ENCODE results near the gene ARHGAP27. TPM values are rescaled to one million over a fixed set of nuclear protein-coding genes. Genes with fewer than 3 reads are reported as not detected.
"Not testable (repeated sequence)": the region's sequence is repeated elsewhere in the genome, so short reads cannot be mapped to it uniquely, and the experiment has no call there.

The ARHGAP27 gene
- total RNA-seq, 2 experiments from 2014 or later, result 100 to 106 TPM

DNA sequence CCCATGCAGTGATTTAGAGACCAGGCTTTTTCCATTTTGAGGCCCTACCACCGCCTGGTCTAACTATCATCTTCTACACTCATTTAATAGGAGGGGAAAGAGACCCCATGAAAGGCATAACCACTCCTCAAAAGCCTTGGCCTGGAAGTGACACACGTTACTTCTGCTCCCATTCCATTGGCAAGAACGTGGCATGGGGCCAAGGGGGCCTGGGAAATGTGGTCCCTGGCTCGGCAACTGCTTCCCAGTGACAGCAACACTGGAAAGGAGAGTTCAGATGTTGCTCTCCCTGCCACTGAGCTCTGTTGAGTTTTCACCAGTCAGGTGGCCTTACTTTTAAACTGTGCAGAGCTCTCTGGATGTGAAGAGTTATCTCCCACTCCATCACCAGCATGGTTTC is 70.7 kb downstream of the ARHGAP27 start:
- DNase-seq, result no peak
- no peaks in the 10 kb centered on the region for H3K9me3 Mint-ChIP-seq (ENCODE audit: insufficient read depth)
- H3K27me3 Mint-ChIP-seq (ENCODE audit: low read depth), result peaks cover 9% of the 10 kb centered on the region
- CTCF ChIA-PET, result interaction anchor here (1.5 to 2.0 kb wide), 2 partner anchors 85 to 143 kb away, joined by 5 read pairs; no protein-coding TSS in a partner anchor
- no peak overlapping the region for H3K4me3 Mint-ChIP-seq
- POLR2A ChIA-PET, result no interaction called here
- H3K36me3 Mint-ChIP-seq (ENCODE audit: low read depth), result no peaks in the 10 kb centered on the region
- H3K27ac Mint-ChIP-seq, result no peak overlapping the region
- H3K4me1 Mint-ChIP-seq (ENCODE audit: low read depth), result no peaks in the 10 kb centered on the region
- no peak for ATAC-seq

GRCh38 chr17:45361451-45361850 is 71.2 kb downstream of the ARHGAP27 start:
- H3K27ac Mint-ChIP-seq, result no peak overlapping the region
- no peaks in the 10 kb centered on the region for H3K36me3 Mint-ChIP-seq (ENCODE audit: low read depth)
- no peaks in the 10 kb centered on the region for H3K9me3 Mint-ChIP-seq (ENCODE audit: insufficient read depth)
- H3K27me3 Mint-ChIP-seq (ENCODE audit: low read depth), result peaks cover 9% of the 10 kb centered on the region
- ChIA-PET CTCF (interaction anchor here (1.5 to 2.0 kb wide), 2 partner anchors 84 to 142 kb away, joined by 5 read pairs; no protein-coding TSS in a partner anchor), POLR2A (no interaction called here)
- no peaks in the 10 kb centered on the region for H3K4me1 Mint-ChIP-seq (ENCODE audit: low read depth)
- no peak for ATAC-seq
- H3K4me3 Mint-ChIP-seq, result no peak overlapping the region
- DNase-seq, result no peak

GRCh38 chr17:45357364-45357997 is 75.2 kb downstream of the ARHGAP27 start:
- no peaks in the 10 kb centered on the region for H3K9me3 Mint-ChIP-seq (ENCODE audit: insufficient read depth)
- CTCF ChIA-PET, result interaction anchor here (1.3 to 1.6 kb wide), 3 partner anchors 15 to 122 kb away, joined by 3 to 5 read pairs (median 3); no protein-coding TSS in a partner anchor
- H3K27ac Mint-ChIP-seq, result no peak overlapping the region
- ATAC-seq (no peak), DNase-seq (no peak)
- no peak overlapping the region for H3K4me3 Mint-ChIP-seq
- H3K36me3 Mint-ChIP-seq (ENCODE audit: low read depth), result no peaks in the 10 kb centered on the region
- peaks cover 8% of the 10 kb centered on the region for H3K4me1 Mint-ChIP-seq (ENCODE audit: low read depth)
- H3K27me3 Mint-ChIP-seq (ENCODE audit: low read depth), result peaks cover 9% of the 10 kb centered on the region
- POLR2A ChIA-PET, result no interaction called here

GRCh38 chr17:45355087-45355486 is 77.6 kb downstream of the ARHGAP27 start:
- Mint-ChIP-seq H3K4me3 (no peak overlapping the region), H3K27me3 (ENCODE audit: low read depth) (peaks cover 16% of the 10 kb centered on the region), H3K27ac (no peak overlapping the region), H3K36me3 (ENCODE audit: low read depth) (peaks cover 4% of the 10 kb centered on the region), H3K9me3 (ENCODE audit: insufficient read depth) (peaks cover 10% of the 10 kb centered on the region), H3K4me1 (ENCODE audit: low read depth) (peaks cover 10% of the 10 kb centered on the region)
- DNase-seq, result no peak
- ChIA-PET POLR2A (no interaction called here), CTCF (interaction anchor here (0.6 kb wide), 1 partner anchor 307 kb away, joined by 3 read pairs; no protein-coding TSS in a partner anchor)
- no peak for ATAC-seq

GRCh38 chr17:45353043-45353442 is 79.6 kb downstream of the ARHGAP27 start:
- no peak overlapping the region for H3K27ac Mint-ChIP-seq
- peak; percentile 37 for DNase-seq
- H3K36me3 Mint-ChIP-seq (ENCODE audit: low read depth), result peaks cover 4% of the 10 kb centered on the region
- peaks cover 10% of the 10 kb centered on the region for H3K9me3 Mint-ChIP-seq (ENCODE audit: insufficient read depth)
- peaks cover 26% of the 10 kb centered on the region for H3K27me3 Mint-ChIP-seq (ENCODE audit: low read depth)
- ChIA-PET CTCF (no interaction called here), POLR2A (no interaction called here)
- ATAC-seq, result peak; percentile 67
- H3K4me3 Mint-ChIP-seq, result no peak overlapping the region
- peaks cover 10% of the 10 kb centered on the region for H3K4me1 Mint-ChIP-seq (ENCODE audit: low read depth)

DNA sequence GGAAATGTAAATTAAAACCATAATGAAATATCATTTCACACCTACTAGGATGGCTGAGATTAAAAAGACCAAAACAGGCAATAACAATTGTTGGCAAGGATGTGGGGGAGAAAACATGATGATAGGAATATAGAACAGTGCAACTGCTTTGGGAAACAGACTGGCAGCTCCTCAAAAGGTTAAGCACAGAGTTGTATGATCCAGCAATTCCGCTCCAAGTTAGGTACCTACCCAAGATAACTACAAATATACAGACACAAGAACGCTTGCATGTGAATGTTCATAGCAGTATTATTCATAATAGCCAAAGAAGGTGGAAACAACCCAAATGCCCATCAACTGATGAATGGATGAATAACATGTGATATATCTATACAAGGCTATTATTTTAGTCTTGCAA is 80.8 kb downstream of the ARHGAP27 start:
- ATAC-seq, result no peak
- peaks cover 10% of the 10 kb centered on the region for H3K4me1 Mint-ChIP-seq (ENCODE audit: low read depth)
- peaks cover 10% of the 10 kb centered on the region for H3K9me3 Mint-ChIP-seq (ENCODE audit: insufficient read depth)
- no peak for DNase-seq
- H3K4me3 Mint-ChIP-seq, result no peak overlapping the region
- ChIA-PET CTCF (no interaction called here), POLR2A (no interaction called here)
- H3K36me3 Mint-ChIP-seq (ENCODE audit: low read depth), result peaks cover 4% of the 10 kb centered on the region
- no peak overlapping the region for H3K27ac Mint-ChIP-seq
- peaks cover 26% of the 10 kb centered on the region for H3K27me3 Mint-ChIP-seq (ENCODE audit: low read depth)

DNA sequence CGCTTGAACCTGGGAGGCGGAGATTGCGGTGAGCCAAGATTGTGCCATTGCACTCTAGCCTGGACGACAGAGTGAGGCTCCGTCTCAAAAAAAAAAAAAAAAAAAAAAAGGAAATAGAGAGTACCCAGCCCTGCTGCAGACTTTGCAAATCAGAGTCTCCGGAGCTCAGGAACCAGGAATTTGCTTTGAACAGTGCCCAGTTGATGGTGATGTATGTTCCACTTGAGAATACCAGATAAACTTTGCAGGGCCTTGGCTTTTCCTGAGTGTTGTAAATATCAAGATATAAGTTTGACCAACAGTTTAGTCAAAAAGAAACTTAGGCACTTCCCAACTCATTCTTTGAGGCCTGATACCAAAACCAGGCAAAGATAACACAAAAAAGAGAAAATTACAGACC is 85.2 kb downstream of the ARHGAP27 start:
- DNase-seq (no peak), ATAC-seq (no peak)
- POLR2A ChIA-PET, result no interaction called here
- Mint-ChIP-seq H3K9me3 (ENCODE audit: insufficient read depth) (peaks cover 10% of the 10 kb centered on the region), H3K27ac (no peak overlapping the region), H3K4me3 (no peak overlapping the region), H3K36me3 (ENCODE audit: low read depth) (peaks cover 4% of the 10 kb centered on the region), H3K4me1 (ENCODE audit: low read depth) (peaks cover 7% of the 10 kb centered on the region), H3K27me3 (ENCODE audit: low read depth) (peaks cover 20% of the 10 kb centered on the region)
- CTCF ChIA-PET, result interaction anchor here (0.8 kb wide), 1 partner anchor 17 kb away, joined by 5 read pairs; no protein-coding TSS in a partner anchor

- ChIA-PET POLR2A (no interaction called here), CTCF (interaction anchor here (0.8 to 0.9 kb wide), 2 partner anchors 16 to 51 kb away, joined by 3 to 5 read pairs; no protein-coding TSS in a partner anchor)
- Mint-ChIP-seq H3K4me1 (ENCODE audit: low read depth) (peaks cover 5% of the 10 kb centered on the region), H3K36me3 (ENCODE audit: low read depth) (no peaks in the 10 kb centered on the region), H3K9me3 (ENCODE audit: insufficient read depth) (peaks cover 3% of the 10 kb centered on the region), H3K27ac (no peak overlapping the region), H3K27me3 (ENCODE audit: low read depth) (peaks cover 17% of the 10 kb centered on the region), H3K4me3 (no peak overlapping the region)
- no peak for DNase-seq
- ATAC-seq, result no peak
These were observed 86.3 kb downstream of the ARHGAP27 start for GRCh38 chr17:45346216-45347015.

- peaks cover 5% of the 10 kb centered on the region for H3K4me1 Mint-ChIP-seq (ENCODE audit: low read depth)
- H3K36me3 Mint-ChIP-seq (ENCODE audit: low read depth), result no peaks in the 10 kb centered on the region
- no peaks in the 10 kb centered on the region for H3K9me3 Mint-ChIP-seq (ENCODE audit: insufficient read depth)
- DNase-seq (no peak), ATAC-seq (no peak)
- ChIA-PET CTCF (interaction anchor here (0.9 to 1.2 kb wide), 2 partner anchors 51 to 68 kb away, joined by 3 to 4 read pairs; no protein-coding TSS in a partner anchor), POLR2A (interaction anchor here (1.0 kb wide), 1 partner anchor 9 kb away, joined by 3 read pairs; no protein-coding TSS in a partner anchor)
- no peak overlapping the region for H3K27ac Mint-ChIP-seq
- H3K27me3 Mint-ChIP-seq (ENCODE audit: low read depth), result peaks cover 14% of the 10 kb centered on the region
- H3K4me3 Mint-ChIP-seq, result no peak overlapping the region
These were observed 87.0 kb downstream of the ARHGAP27 start for GRCh38 chr17:45345554-45346215.

- Mint-ChIP-seq H3K9me3 (ENCODE audit: insufficient read depth) (no peaks in the 10 kb centered on the region), H3K27me3 (ENCODE audit: low read depth) (peaks cover 11% of the 10 kb centered on the region), H3K4me3 (no peak overlapping the region), H3K4me1 (ENCODE audit: low read depth) (peaks cover 5% of the 10 kb centered on the region), H3K27ac (no peak overlapping the region), H3K36me3 (ENCODE audit: low read depth) (no peaks in the 10 kb centered on the region)
- POLR2A ChIA-PET, result interaction anchor here (1.0 kb wide), 1 partner anchor 9 kb away, joined by 3 read pairs; no protein-coding TSS in a partner anchor
- no peak for ATAC-seq
- CTCF ChIA-PET, result interaction anchor here (0.9 to 1.2 kb wide), 2 partner anchors 50 to 68 kb away, joined by 3 to 4 read pairs; no protein-coding TSS in a partner anchor
- no peak for DNase-seq
These were observed 87.5 kb downstream of the ARHGAP27 start for GRCh38 chr17:45345246-45345553.

DNA sequence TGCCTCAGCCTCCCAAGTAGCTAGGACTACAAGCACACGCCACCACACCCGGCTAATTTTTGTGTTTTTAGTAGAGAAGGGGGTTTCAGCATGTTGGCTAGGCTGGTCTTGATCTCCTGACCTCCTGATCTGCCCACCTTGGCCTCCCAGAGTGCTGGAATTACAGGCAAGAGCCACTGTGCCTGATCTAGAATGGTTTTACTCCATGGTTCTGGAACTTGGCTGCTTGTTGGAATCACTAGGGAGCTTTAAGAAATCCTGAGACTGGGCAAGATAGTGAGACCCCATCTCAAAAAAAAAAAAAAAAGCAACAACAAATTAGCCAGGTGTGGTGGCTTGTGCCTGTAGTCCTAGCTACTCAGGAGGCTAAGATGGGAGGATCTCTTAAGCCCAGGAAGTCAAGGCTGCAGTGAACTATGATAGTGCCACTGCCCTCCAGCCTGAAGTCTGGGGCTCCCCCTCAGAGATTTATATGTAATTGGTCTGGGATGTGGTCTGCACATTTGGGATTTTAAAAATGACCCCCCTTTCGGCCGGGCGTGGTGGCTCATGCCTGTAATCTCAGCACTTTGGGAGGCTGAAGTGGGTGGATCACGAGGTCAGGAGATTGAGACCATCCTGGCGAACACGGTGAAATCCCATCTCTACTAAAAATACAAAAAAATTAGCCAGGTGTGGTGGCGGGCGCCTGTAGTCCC is 88.6 kb downstream of the ARHGAP27 start:
- H3K36me3 Mint-ChIP-seq (ENCODE audit: low read depth); POLR2A ChIA-PET; H3K27me3 Mint-ChIP-seq (ENCODE audit: low read depth); H3K4me3 Mint-ChIP-seq; DNase-seq; H3K27ac Mint-ChIP-seq; H3K4me1 Mint-ChIP-seq (ENCODE audit: low read depth); H3K9me3 Mint-ChIP-seq (ENCODE audit: insufficient read depth); ATAC-seq: not testable (repeated sequence)
- CTCF ChIA-PET, result interaction anchor here (0.7 to 1.8 kb wide), 2 partner anchors 25 to 104 kb away, joined by 3 to 4 read pairs; no protein-coding TSS in a partner anchor

Measured in activated CD8-positive, alpha-beta T cell treated with anti-CD3 and anti-CD28 coated beads, Interleukin-2, amount 10 ng/mL, durations not matched to agents 7 days and 5 days (primary cell).